Thymus (tissue), 11 donors: ENCODE results near the gene MOSMO. TPM values are rescaled to one million over a fixed set of nuclear protein-coding genes. Genes with fewer than 3 reads are reported as not detected.
"Not testable (repeated sequence)": the region's sequence is repeated elsewhere in the genome, so short reads cannot be mapped to it uniquely, and the experiment has no call there.

Source experiments
- DNase-seq, 9 donors: peaks; one replicate each; pipeline ENCODE4 v3.0.0-alpha.2; 2013; ENCODE audit warnings: low spot score in 9 of 9, low read depth in 6 of 9, missing footprints in 1 of 9
- H3K27ac ChIP-seq, 2 donors: one replicate each; pipeline ENCODE4 v1.5.1; 2013; ENCODE audit warnings: control low read depth in 1 of 2, low read depth in 1 of 2, low read length in 1 of 2, mild to moderate bottlenecking in 1 of 2, moderate library complexity in 1 of 2
- H3K27me3 ChIP-seq, 2 donors: one replicate each; pipeline ENCODE4 v1.5.1; 2013; ENCODE audit warnings: low read length in 1 of 2; ENCODE audit not compliant: control insufficient read depth in 2 of 2, insufficient read depth in 1 of 2
- H3K36me3 ChIP-seq, 2 donors: one replicate each; pipeline ENCODE4 v1.5.1; 2013; ENCODE audit warnings: low read length in 1 of 2, mild to moderate bottlenecking in 1 of 2, moderate library complexity in 1 of 2; ENCODE audit not compliant: control insufficient read depth in 2 of 2, insufficient read depth in 2 of 2
- H3K4me1 ChIP-seq, 2 donors: one replicate each; pipeline ENCODE4 v1.5.1; 2013; ENCODE audit warnings: low read length in 2 of 2; ENCODE audit not compliant: control insufficient read depth in 2 of 2, insufficient read depth in 2 of 2
- H3K4me3 ChIP-seq, 2 donors: one replicate each; pipeline ENCODE4 v1.5.1; 2013; ENCODE audit warnings: low read length in 2 of 2, control low read depth in 1 of 2, mild to moderate bottlenecking in 1 of 2
- H3K9me3 ChIP-seq, 2 donors: one replicate each; pipeline ENCODE4 v1.5.1; 2013; ENCODE audit warnings: low read length in 1 of 2, mild to moderate bottlenecking in 1 of 2; ENCODE audit not compliant: control insufficient read depth in 2 of 2, insufficient read depth in 1 of 2
- WGBS: extraction: QIAGEN DNeasy Blood & Tissue Kit; methylation state at CpG from one replicate; pipeline ENCODE4 v1.1.7; 2013; 5-methylcytosine and 5-hydroxymethylcytosine counted together
- polyA plus RNA-seq: library from polyadenylated mRNA; stranded (reverse); fragments of 200-250 nt; gene quantifications from one replicate; pipeline ENCODE4 v1.2.3, GENCODE V29; 2013
- total RNA-seq: library from RNA; stranded (reverse); fragments of 120-200 nt; gene quantifications from one replicate; pipeline ENCODE4 v1.2.4, GENCODE V29; 2013
- donor health status: healthy.

Gene MOSMO
- total and polyA plus RNA-seq, 2 donors, result 8.8 to 15.1 TPM

GRCh38 chr16:22126037-22126558 is 118.2 kb downstream of the MOSMO start:
- WGBS, result 95% methylated on average over 15 of the region's 15 CpGs
- Histone ChIP-seq H3K36me3 (no peaks in the 10 kb centered on the region), H3K9me3 (no peaks in the 10 kb centered on the region)

DNA sequence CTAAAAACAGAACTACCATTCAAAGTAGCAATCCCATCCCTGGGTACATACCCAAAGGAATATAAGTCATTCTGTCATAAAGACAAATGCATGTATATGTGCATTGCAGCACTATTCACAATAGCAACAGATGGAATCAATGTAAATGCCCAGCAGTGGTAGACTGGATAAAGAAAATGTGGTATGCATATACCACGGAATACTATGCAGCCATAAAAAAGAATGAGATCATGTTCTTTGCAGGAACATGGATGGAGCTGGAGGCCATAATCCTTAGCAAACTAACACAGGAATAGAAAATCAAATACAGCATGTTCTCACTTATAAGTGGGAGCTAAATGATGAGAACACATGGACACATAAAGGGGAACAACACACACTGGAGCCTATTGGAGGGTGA is 120.6 kb downstream of the MOSMO start:
- not testable (repeated sequence) for H3K27me3 ChIP-seq, DNase-seq, H3K27ac ChIP-seq, H3K4me3 ChIP-seq, H3K9me3 ChIP-seq, H3K4me1 ChIP-seq, H3K36me3 ChIP-seq
- 88% methylated on average over 1 of the region's 1 CpG for WGBS

More at GRCh38 chr16:22126037-22126558, 118.2 kb downstream of the MOSMO start:
- Histone ChIP-seq H3K4me1 (no peaks in the 10 kb centered on the region), H3K27me3 (no peaks in the 10 kb centered on the region), H3K4me3 (no peak overlapping the region), H3K27ac (no peak overlapping the region)
- DNase-seq, result no peak

- Histone ChIP-seq H3K27me3 (no peaks in the 10 kb centered on the region), H3K9me3 (no peaks in the 10 kb centered on the region), H3K4me1 (no peaks in the 10 kb centered on the region), H3K27ac (no peak overlapping the region), H3K36me3 (no peaks in the 10 kb centered on the region), H3K4me3 (no peak overlapping the region)
- no peak for DNase-seq
Measured at GRCh38 chr16:22130528-22130927, 122.6 kb downstream of the MOSMO start.

DNA sequence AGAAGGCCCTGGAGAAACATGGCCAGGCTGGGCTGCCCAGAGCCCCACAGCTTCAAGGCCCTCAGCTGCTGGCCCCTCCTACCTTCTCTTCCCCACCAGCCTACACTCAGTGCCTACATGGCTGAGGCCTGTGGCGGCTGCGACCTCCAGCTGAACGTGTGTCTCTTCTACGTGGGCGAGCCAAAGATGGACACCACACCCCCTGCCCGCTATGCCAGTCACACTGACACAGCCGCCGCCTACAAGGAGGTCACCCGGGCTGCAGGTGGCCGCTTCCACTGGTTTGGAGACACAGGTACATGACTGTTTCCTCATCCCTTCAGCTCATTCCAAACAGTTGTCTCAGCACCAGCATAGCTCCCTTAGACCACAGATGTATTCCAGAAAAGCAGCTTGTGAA is 124.9 kb downstream of the MOSMO start:
- Histone ChIP-seq H3K27me3 (no peaks in the 10 kb centered on the region), H3K9me3 (no peaks in the 10 kb centered on the region), H3K4me3 (no peak overlapping the region), H3K4me1 (no peaks in the 10 kb centered on the region), H3K27ac (no peak overlapping the region), H3K36me3 (no peaks in the 10 kb centered on the region)
- 97% methylated on average over 10 of the region's 10 CpGs for WGBS
- DNase-seq, result no peak

Other genes starting within 250 kb of the MOSMO start
- 18.7 TPM for gene NPIPB4, start 150.4 kb upstream of the MOSMO start, total RNA-seq
- gene NPIPB4, start 150.4 kb upstream of the MOSMO start, polyA plus RNA-seq, result 37.2 TPM
- gene UQCRC2, start 54.8 kb upstream of the MOSMO start, total RNA-seq, result 227 TPM
- 146 TPM for gene UQCRC2, start 54.8 kb upstream of the MOSMO start, polyA plus RNA-seq
- gene PDZD9, start 7.0 kb upstream of the MOSMO start, total RNA-seq, result not detected
- gene PDZD9, start 7.0 kb upstream of the MOSMO start, polyA plus RNA-seq, result not detected
- 0.09 TPM for gene VWA3A, start 84.4 kb downstream of the MOSMO start, total RNA-seq
- gene VWA3A, start 84.4 kb downstream of the MOSMO start, polyA plus RNA-seq, result 0.18 TPM
- gene SDR42E2, start 154.4 kb downstream of the MOSMO start, total RNA-seq, result 0.05 TPM
- 0.14 TPM for gene SDR42E2, start 154.4 kb downstream of the MOSMO start, polyA plus RNA-seq
- gene EEF2K, start 198.2 kb downstream of the MOSMO start, total RNA-seq, result 5.8 TPM
- 8.6 TPM for gene EEF2K, start 198.2 kb downstream of the MOSMO start, polyA plus RNA-seq